GM18526 (cell line): ENCODE results near the gene SH2D4B.

Source experiments
- POLR2A ChIP-seq: IDR thresholded peaks from 3 replicates; pipeline ENCODE4 v1.6.1; 2011; ENCODE audit not compliant: insufficient read length; ENCODE audit errors: extremely low read depth

The SH2D4B gene

DNA sequence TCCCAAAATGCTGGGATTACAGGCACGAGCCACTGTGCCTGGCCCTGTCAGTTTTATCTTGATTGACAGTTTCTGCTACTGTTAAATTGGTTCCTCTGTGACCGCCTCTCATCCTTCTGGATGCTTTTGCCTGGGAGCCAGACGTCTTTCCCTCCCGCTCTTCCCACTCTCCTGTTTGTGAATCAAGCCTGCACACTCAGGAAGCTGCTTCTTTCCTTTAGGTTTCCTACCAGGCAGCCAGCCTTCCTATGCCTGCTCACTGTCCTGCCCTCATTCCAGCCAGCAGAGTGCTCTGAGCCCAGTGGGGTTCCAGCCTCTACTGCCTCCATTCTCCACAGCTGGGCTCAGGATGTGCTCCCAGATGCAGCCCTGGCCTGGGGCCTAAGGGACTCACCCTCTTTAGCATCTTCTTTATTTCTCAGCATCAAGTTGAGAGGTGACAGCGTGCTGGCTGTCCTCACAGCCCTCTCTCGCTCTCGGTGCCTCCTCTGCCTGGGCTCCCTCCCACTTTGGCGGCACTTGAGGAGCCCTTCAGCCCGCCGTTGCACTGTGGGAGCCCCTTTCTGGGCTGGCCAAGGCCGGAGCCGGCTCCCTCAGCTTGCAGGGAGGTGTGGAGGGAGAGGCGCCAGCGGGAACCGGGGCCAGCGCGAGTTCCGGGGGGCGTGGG, 5.1 kb downstream of the SH2D4B start:
- no peak for TF ChIP-seq POLR2A

DNA sequence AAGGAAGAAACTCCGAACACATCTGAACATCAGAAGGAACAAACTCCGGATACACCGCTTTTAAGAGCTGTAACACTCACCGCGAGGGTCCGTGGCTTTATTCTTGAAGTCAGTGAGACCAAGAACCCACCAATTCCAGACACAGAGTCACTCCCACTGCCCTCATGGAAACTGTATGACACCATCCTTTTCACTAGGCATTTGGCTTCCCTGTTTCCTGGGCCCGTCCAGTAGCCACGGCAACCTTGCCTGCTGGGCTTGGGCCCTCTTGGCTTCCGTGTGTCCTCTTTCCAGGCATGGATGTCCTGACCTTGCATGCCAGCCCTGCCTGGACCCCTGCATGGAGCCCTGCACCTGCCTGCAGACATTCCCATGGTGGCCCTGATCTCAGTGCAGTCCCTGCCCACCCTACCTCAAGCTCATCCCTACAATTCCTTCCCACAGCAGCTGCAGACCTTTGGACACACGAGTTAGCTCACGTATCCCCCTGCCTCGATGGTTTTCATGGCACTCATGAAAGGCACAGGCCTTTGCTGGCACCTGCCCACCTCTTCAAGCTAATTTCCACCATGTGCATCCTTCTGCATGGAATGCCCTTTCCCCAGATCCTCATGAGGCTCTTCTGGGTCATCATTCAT, 6.7 kb downstream of the SH2D4B start:
- TF ChIP-seq POLR2A = no peak

DNA sequence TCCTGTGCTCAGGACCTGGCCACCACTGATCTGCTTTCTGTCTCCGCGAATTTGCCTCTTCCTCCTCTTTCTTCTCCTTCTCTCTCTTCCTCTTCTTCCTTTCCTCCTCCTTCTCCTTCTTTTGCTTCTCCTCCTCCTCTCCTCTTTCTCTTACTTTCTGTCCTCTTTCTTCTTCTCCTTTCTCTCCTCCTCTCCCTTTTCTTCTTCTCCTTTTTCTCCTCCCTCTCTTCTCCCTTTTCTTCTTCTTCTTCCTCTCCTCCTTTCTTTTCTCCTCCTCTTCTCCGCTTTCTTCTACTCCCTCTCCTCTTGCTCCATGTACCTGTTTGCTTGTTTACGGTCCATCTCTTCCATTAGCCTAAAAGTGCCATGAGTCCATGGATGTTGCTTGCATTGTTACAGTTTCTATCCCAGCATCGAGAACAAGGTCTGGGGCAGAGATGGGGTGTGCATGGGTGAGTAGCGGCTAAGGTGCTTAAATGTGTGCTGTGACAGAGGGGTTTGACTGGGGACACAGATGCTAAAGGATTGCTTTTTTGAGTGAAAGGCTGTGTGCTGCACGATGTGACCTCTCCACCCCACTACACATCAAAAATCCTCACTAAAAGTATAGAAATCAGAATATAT, 7.7 kb downstream of the SH2D4B start:
- no peak for TF ChIP-seq POLR2A

DNA sequence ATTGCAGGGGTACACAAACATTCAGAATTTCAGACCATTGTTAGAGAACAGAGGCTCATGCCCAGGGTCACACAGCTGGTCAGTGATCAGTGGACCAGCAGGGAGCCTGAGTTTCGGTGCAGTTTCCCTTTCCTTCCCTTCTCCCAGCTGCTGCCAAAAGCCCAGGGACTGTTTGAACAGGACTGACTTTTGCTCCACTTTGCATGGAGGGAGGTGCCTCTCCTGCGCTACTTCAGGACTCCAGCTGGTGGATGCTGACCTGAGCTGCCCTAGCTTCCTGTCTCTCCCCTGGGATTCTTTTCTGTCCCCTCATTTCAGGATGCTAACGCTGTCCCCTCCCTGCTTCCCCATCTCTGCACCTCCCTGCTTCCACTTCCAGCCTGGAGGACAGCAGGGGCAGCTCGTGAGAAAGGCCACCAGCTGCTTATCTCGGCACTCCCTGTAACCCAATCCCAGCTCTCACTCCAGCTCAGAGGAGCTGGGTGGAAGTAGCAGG, 14.5 kb downstream of the SH2D4B start:
- TF ChIP-seq POLR2A = no peak

DNA sequence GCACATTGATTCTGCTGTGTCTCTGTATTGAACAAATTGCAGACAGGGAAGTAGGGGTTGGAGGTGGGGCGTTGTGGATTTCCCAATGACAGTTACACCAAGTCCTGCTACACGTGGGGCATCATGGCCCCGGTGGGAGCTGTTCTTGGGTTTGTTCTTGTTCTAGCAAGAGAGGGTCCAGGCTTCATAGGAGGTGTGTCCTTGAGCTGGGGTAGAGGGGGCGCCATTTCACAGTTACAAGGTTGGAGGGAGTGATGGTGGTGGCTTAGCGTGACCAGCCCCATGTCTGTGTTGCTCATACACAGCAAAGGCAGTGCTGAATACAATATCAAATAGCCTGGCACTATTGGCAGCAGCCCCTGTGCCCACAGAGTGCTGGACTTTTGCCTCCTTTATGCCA, 15.7 kb downstream of the SH2D4B start:
- TF ChIP-seq POLR2A = no peak

DNA sequence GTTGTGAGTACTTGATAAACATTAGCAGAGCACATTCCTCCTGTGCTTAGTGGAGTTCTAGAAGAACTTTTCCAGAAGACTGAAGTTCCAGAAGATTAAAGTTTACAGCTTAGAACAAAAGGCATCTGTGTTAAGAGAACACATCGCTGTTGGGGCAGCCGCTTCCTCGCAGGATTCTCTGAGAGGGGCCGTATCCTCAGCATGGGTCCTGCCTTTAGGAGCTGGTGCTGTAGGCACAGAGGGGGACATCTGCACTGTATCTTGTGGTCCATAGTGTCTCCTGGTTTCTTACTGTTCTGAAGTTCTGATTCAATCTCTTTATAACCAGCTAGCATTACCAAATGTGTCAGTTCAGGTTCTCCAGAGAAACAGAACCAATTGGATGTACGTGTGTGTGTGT, 16.3 kb downstream of the SH2D4B start:
- no peak for TF ChIP-seq POLR2A

DNA sequence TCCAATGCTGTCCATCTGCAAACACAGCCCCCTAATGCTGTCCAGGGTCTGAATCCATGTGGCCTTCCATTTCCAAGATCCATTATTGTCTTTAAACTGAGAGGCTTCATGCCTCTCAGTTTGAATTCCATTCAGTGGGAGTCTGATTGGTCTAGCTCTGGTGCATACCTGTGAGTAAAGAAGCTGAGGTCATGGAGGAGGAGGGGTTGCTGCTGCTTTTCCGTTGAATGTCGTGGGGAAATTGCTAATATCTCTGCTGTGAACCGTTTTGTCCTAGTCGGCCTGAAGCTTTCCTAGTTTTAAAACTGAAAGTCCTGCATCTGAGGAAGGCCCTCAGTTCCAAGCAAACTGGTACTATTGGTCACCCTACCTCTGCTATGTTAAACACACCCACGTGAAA, 17.7 kb downstream of the SH2D4B start:
- no peak for TF ChIP-seq POLR2A

DNA sequence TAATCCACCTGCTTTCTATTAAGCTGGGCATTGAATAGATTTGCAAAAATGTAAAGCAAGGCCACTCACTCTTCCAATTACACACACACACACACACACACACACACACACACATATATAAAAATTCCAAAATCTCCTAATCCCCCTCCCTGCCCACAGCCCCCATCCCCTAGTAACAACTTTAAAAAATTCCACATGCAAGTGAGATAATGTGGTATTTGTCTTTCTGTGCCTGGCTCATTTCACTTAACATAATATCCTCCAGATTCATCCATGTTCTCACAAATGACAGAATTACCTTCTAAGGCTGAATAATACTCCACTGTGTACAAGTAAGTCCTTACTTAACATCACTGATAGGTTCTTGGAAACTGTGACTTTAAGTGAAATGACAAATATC, 24.2 kb downstream of the SH2D4B start:
- no peak for TF ChIP-seq POLR2A

DNA sequence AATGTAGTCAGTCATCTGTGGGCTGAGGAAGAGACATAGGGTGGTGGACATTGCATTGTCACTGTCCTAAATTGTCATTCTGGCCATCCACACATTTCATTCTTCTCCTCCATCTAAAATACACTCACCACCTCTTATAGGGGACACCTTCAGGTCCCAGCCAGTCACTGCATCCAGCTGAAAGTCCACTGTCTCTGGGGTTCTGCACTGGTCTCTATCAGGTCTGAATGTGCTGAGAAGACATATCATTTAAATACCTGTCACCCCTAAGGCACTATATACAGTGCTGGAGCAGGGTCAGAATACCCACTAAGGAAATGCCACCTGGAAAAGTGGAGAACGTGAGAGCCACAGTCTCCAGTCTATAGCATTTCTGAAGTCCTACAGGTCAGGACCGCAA, 29.6 kb downstream of the SH2D4B start:
- TF ChIP-seq POLR2A = no peak

DNA sequence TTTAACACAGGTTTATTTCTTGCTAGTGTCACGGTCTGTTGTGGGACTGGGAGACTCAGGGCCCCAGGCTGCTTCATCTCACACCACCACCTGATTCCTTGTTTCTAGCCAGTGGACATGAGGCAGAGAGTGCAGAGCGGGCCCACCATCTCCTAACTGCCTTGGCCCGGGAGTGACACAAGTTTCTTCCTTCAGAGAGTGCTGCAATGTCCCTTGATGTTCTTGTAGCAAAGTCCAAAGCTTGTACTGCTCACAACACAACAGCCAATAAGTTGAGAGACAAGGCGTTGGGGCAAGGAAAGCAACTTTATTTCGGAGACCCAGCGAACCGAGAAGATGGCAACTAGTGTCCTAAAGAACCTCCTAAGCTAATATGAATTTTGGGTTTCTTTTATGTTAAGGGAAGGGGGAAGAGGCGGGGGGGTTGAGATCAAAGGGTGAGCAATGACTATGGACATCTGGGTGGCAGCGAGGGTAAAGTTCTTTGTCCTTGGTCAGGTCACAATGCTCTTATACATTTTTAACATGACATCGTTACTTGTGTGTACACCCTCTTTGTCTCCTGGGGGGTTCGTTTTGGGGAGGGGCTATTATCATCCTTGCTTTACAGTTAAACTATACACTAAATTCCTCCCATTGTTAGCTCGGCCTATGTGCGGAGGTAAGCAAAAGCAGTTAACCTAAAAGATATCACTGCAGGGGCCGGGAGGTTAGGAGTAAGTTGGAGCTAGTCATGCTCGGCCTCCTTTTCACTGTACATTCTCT, 31.6 kb downstream of the SH2D4B start:
- TF ChIP-seq POLR2A = no peak

DNA sequence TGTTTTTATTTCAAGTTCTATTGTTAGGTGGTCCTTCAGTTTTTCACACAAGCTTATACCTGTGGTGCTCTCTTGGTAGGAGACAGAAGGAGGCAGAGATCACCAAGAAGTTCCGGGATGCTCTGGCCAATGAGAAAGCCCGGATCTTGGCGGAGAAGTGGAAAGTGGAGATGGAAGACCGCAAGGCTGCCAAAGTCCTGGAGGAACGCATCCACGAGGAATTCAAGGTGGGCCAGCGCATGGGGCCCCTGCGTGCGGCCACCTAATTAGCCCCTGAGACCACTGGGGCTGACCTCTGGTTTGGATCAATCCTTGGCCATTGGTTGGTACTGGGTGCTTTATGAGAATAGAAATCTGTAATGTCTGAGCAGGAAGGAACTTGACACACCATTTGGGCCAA, 33.6 kb downstream of the SH2D4B start:
- TF ChIP-seq POLR2A = no peak

DNA sequence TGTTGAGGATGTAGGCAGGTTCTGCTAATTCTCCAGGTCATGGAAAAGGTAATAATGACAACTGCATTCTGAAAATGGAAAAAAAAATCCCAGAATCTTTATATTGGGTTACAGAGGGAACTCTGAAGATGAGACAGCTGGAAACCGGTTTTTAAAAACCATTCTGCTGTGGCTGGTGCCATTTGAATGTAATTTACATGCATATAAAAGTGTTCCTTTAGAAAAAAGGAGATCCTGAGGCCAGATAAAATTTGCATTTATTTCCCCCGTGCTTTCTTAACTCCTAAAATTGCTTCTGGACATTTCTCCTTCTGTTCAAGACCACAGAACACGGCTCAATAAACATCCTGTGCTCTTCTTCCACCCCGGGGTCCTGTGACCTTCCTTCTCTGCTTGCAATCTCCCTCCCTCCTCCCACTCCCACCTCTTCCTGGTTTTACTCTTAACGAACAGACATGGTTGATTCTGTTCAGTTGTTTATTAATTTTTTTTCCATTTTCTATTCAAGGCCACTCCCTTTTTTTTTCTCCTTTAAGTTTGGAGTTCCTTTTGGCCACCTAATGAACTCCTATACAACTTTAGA, 41.6 kb downstream of the SH2D4B start:
- no peak for TF ChIP-seq POLR2A

DNA sequence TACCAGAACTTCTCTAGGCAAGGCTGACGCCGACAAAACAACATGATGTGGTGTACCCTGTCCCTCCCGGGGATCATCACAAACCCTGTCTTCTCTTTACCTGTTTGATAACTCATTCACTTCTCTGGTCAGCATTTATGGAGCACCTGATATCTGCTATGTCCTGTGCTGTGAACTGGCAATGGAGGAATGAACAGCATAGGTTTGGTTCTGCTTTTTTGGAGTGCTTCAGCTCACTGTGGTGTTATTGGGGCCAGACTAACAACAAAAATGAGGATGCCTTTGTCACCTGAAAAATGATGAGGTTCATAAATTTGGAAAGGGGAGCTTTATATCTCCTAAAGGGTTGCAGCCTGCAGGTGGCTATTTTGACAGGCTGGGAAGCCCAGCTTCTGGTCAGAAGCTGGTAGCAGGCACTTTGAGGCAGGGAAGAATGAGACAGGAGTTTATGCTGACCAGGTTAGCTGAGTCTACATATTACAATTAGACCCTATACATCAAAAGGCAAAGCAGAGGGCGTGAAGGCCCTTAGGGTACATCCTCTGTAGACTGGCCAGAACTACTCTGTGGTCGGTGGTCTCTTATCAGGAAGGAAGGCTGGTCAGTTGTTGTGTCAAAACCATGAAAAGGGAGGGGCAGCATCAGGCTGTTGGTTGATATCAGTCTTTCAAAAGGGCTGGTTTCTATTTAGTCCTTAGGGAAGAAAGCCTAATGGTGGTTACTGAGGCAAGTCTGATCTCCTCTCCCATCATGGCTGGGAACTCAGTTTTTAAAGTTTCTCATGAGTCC, 42.3 kb downstream of the SH2D4B start:
- TF ChIP-seq POLR2A = no peak

DNA sequence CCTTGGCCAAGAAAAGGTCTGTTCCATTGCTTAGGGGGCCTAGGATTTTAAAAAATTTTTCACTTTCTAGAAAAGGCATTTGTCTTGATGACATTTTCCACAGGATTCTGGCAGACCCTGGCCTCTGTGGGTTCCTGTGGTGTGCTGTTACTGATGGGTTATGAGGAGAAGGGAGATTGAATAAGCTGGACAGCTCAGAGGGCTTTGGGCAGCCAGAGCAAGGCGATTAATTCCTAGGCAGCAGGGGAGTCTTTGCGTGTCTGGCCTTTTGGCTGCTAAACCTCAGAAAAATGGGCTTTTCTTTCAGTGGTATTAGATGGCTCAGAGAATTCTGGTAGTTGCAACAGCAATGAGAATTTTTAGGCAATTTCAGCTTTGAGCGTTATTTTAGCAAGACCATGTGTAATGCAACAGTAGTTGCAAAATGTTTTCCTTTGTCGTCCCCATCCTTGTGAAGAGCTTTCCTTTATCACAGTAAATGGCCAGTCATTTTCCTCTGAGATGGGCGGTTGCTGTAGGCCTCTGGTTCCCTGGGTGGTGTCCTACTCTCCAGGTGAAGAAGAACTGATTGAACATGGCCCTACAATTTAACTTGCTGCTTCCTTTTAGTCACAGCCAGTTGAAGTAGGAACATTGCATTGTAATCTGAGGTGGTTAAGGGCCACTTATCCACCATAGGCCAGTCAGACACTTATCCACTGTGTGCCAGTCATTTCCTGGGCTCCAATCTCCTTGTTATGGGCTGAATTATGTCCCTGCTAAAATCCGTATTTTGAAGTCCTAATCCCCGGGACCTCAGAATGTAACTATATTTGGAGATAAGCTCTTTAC, 43.2 kb downstream of the SH2D4B start:
- no peak for TF ChIP-seq POLR2A

DNA sequence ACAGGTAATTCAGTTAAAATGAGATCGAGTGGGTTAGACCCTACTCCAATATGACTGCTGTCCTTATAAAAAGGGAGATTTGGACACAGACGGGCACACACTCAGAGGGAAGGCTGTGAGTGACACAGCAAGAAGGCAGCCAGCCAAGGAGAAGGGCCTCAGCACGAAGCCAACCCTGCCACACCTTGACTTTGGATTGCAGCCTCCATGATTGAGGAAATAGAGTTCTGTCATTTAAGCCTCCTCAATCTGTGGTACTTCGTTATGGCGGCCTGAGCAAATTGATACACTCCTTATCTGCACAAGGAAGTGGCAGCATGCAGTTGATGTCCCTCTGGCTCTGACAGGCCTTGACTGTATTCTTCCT, 43.8 kb downstream of the SH2D4B start:
- TF ChIP-seq POLR2A = no peak
